Epithelial cell of proximal tubule (primary cell): ENCODE results near the gene PROSER2. TPM values are rescaled to one million over a fixed set of nuclear protein-coding genes. Genes with fewer than 3 reads are reported as not detected.

Experiments used
- DNase-seq: peaks from one replicate; pipeline ENCODE4 v3.0.0-alpha.2; 2011; ENCODE audit warnings: low read depth
- H3K4me3 ChIP-seq: 2 replicates; pipeline ENCODE4 v1.5.1; 2011; ENCODE audit warnings: low read depth, mild to moderate bottlenecking, low read length
- total RNA-seq: library from RNA; depleted of rRNA; stranded (reverse); fragments of >200 nt; gene quantifications from 2 replicates; pipeline ENCODE4 v1.2.3, GENCODE V29; 2015
- TF ChIP-seq, protein P1 (sequence below): conservative IDR thresholded peaks from 2 replicates; pipeline ENCODE4 v1.5.1; 2012; ENCODE audit warnings: low read depth, mild to moderate bottlenecking, low read length

Gene PROSER2
- total RNA-seq, 1 donor from 2014 or later = 91.6 TPM

DNA sequence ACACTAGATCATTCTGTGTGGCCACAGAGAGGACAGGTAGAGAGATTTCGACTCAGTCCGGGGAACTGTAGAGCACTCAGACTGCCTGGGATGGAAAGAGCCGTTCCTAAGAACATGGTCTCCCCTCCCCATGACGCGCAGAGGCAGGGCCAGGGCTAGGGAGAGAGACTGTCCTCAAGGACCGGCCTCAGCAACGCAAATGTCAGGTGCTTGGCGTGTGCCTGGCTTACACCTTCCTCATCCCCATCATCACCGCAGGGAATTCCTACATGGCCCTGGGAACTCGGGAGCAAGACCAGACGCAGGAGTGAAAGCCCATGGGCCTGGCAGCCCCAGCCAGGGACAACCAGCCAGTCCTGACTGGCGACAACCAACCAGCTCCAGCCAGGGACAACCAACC is 55.6 kb downstream of the PROSER2 start:
- DNase-seq = no peak
- no peak overlapping the region for H3K4me3 ChIP-seq
- TF ChIP-seq, protein P1, sequence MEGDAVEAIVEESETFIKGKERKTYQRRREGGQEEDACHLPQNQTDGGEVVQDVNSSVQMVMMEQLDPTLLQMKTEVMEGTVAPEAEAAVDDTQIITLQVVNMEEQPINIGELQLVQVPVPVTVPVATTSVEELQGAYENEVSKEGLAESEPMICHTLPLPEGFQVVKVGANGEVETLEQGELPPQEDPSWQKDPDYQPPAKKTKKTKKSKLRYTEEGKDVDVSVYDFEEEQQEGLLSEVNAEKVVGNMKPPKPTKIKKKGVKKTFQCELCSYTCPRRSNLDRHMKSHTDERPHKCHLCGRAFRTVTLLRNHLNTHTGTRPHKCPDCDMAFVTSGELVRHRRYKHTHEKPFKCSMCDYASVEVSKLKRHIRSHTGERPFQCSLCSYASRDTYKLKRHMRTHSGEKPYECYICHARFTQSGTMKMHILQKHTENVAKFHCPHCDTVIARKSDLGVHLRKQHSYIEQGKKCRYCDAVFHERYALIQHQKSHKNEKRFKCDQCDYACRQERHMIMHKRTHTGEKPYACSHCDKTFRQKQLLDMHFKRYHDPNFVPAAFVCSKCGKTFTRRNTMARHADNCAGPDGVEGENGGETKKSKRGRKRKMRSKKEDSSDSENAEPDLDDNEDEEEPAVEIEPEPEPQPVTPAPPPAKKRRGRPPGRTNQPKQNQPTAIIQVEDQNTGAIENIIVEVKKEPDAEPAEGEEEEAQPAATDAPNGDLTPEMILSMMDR = no peak

DNA sequence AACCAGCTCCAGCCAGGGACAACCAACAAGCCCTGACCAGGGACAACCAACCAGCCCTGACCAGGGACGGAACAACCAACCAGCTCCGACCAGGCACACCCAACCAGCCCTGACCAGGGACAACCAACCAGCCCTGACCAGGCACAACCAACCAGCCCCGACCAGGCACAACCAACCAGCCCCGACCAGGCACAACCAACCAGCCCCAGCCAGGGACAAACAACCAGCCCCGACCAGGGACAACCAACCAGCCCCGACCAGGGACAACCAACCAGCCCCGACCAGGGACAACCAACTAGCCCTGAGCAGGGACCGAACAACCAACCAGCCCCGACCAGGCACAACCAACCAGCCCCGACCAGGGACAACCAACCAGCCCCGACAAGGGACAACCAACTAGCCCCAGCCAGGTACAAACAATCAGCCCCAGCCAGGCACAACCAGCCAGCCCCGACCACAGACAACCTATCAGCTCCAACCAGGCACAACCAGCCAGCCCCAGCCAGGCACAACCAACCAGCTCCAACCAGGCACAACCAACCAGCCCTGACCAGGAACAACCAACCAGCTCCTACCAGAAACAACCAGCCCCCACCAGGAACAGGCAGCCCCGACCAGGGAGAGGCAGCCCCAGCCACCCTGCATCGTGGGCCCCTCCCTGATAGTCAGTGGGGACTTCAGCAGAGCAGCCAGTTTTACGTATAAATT is 56.4 kb downstream of the PROSER2 start:
- TF ChIP-seq, protein P1 = no peak
- no peak overlapping the region for H3K4me3 ChIP-seq
- no peak for DNase-seq

DNA sequence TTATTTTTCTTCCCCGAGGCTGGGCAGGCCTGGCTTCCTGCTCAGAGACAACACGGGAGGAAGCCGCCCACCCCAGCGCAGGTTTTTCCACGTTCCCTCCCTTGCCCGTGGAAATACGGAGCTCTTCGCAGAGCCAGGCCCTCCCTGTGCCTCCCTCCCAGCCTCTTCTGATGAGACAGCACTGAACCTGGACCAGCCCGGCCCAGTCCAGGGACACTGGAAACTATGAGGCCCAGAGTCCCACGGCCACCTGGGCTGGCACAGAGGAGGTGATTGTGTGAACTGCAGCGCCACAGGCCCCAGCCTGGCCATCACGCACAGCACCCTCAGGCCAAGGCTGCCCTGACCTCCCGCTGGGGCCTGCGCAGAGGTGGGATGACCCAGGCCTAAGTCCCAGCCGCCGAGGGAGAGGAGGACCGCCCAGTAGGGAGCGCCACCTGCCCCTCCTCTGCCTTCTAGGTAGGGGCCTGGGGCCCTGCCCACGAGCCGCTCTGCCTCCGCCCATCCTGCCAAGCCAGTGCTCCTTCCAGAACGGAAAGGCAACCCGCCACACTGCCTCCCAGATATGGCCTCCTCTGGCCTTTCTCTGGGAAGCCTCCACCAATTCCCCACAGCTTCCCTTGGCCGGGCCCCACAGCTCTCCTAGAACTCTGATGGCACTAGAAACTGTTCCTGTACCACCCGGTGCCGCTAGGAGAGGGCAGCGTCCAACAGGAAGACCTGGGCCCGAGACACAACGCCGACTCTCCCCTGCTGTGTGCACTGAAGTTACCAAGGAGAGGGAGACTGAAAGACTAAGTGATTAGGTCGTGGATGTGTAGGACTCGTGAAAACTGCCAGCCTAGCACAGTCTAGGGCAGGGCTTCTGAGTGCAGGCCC is 57.2 kb downstream of the PROSER2 start:
- H3K4me3 ChIP-seq = no peak overlapping the region
- DNase-seq = no peak
- TF ChIP-seq, protein P1 = no peak

DNA sequence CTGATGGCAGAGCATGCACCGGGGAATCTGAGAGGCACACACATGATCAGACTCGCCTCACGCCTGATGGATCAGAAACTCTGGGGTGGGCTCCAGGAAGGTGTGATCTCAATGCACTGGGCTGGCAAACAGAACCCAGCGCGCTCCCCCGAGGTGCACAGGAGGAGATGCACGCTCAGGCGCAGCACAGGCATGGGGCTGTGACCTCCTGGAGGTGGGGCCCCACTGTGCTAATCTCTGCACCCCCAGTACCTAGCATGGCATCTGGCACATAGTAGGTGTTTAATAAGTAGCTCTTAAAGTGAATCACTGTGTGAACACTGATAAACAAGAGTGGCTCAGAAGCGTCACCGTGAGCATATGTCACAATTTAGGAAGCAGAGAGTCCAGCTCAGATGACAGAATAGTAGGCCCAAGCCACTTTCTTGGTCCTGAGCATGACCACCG is 57.9 kb downstream of the PROSER2 start:
- TF ChIP-seq, protein P1 = no peak
- no peak for DNase-seq
- no peak overlapping the region for H3K4me3 ChIP-seq

DNA sequence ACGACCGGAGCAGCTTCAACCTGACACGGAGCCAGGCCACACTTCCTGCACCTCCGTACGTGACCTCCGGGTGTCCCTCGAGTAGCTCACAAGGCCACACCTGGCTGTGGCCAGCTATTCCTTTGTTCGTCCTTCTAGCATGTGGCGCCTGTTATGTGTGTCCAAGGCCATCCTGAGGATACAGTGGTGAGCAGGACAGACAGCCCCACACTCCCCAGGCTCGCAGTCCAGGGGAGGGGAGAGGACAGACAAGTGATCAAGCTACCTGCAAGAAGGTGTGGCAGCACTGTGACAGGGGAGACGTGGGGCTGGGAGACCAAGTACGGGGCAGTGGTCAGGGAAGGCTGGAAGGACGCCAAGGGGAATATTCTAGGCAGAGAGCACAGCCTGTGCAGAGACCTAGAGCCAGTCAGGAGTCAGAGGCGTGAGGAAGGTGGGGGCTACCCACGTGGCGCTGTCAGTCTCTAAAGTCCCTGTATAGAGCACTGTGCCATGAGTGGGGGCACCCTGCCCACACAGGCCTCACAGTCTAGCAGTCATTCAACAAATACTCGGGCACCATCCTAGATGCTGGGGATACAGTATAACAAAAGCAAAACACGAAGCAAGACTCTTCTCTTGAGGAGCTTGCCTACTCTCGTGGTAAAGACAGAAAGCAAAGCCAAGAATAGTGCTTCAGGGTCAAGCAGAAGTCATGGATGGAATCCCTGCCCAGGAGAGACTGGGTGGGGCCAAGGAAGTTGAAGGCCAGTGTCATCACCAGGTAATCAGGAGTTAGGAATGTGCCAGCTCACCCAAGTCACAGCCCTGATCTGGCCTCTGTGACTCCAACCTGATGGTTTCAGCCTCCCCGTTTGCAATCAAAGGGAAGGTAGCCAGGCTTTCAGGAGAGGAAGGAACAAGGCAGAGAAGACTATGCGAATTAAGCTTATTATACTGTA is 58.6 kb downstream of the PROSER2 start:
- H3K4me3 ChIP-seq = no peak overlapping the region
- TF ChIP-seq, protein P1 = peak; percentile 22
- DNase-seq = no peak

DNA sequence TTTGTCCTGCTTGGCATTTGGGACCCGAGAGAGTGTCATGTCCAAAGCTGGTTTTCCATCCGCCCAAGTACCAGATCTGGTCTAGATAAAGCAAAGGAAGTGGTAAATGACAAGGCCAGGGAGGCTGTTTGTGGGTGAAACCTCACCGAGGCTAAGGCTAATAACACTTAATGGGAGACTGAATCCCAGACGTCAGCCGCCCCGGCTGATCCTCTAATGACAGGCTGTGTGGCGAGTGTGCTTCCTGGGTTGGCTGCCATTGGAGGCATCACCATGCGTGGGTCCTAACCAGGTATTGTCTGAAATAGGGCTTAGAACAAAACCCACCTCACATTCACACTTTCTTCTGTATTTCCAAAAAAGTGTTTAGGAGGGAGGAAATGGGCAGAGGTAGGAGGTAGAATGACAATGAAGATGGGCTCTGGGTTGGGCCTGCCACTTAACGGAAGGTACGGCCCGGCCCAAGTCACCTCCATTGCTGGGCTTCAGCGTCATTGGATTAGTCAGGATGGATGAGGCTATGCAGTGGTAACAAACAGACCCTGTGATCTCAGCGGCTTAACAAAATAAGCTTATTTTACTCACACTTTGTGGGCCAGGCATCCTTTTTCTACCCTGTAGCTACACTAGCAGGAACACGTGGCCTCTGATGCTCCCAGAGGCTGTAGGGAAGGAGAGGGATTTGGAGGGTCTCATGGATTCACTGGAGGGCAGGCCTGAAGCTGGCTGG is 59.7 kb downstream of the PROSER2 start:
- DNase-seq = no peak
- no peak overlapping the region for H3K4me3 ChIP-seq

More for the DNA sequence above, 59.7 kb downstream of the PROSER2 start:
- TF ChIP-seq, protein P1 = no peak
